GM11168 (cell line): ENCODE measurements around the gene HPS3.
"Not testable (repeated sequence)": the region's sequence is repeated elsewhere in the genome, so short reads cannot be mapped to it uniquely, and the experiment has no call there.

Experiments
- in situ Hi-C: fragments of 300-500 bp; cut with MboI; formaldehyde crosslinking; loops from one replicate; pipeline ENCODE4 v1.12.0; 2022; ENCODE audit warnings: low sequenced_read_pairs; ENCODE audit not compliant: unreplicated experiment

The HPS3 gene

GRCh38 chr3:149180057-149180573, 50.7 kb downstream of the HPS3 start:
- in situ Hi-C loops = no loop called here

GRCh38 chr3:149181182-149181581, 51.7 kb downstream of the HPS3 start:
- in situ Hi-C loops = no loop called here

- in situ Hi-C loops = no loop called here
Measured at GRCh38 chr3:149186219-149186618, 56.8 kb downstream of the HPS3 start.

- in situ Hi-C loops = no loop called here
Measured at GRCh38 chr3:149186721-149187120, 57.3 kb downstream of the HPS3 start.

- in situ Hi-C loops = no loop called here
Measured at GRCh38 chr3:149188494-149188893, 59.1 kb downstream of the HPS3 start.

- in situ Hi-C loops = no loop called here
Measured at GRCh38 chr3:149195221-149195620, 65.8 kb downstream of the HPS3 start.

- in situ Hi-C loops = not testable (repeated sequence)
Measured at GRCh38 chr3:149196805-149197592, 67.6 kb downstream of the HPS3 start.

GRCh38 chr3:149197669-149198068, 68.2 kb downstream of the HPS3 start:
- in situ Hi-C loops = no loop called here

- in situ Hi-C loops = no loop called here
Measured at GRCh38 chr3:149198611-149199010, 69.2 kb downstream of the HPS3 start.

GRCh38 chr3:149199474-149199873, 70.0 kb downstream of the HPS3 start:
- in situ Hi-C loops = no loop called here

GRCh38 chr3:149203758-149204157, 74.3 kb downstream of the HPS3 start:
- in situ Hi-C loops = no loop called here

- in situ Hi-C loops = no loop called here
Measured at GRCh38 chr3:149204390-149204991, 75.1 kb downstream of the HPS3 start.

GRCh38 chr3:149207475-149207874, 78.0 kb downstream of the HPS3 start:
- in situ Hi-C loops = no loop called here

- in situ Hi-C loops = no loop called here
Measured at GRCh38 chr3:149209431-149209830, 80.0 kb downstream of the HPS3 start.

- in situ Hi-C loops = no loop called here
Measured at GRCh38 chr3:149212386-149212785, 82.9 kb downstream of the HPS3 start.

- in situ Hi-C loops = no loop called here
Measured at GRCh38 chr3:149214702-149215101, 85.3 kb downstream of the HPS3 start.

GRCh38 chr3:149215515-149215914, 86.1 kb downstream of the HPS3 start:
- in situ Hi-C loops = no loop called here

GRCh38 chr3:149216193-149216869, 86.9 kb downstream of the HPS3 start:
- in situ Hi-C loops = no loop called here

- in situ Hi-C loops = no loop called here
Measured at GRCh38 chr3:149217347-149217746, 87.9 kb downstream of the HPS3 start.

GRCh38 chr3:149219380-149220121, 90.1 kb downstream of the HPS3 start:
- in situ Hi-C loops = not testable (repeated sequence)
